H9 (cell line): ENCODE measurements around the gene CAPN12. TPM values are rescaled to one million over a fixed set of nuclear protein-coding genes. Genes with fewer than 3 reads are reported as not detected.

Source experiments
- DNase-seq: peaks from one replicate; pipeline ENCODE4 v3.0.0-alpha.2; 2017
- H2AFZ ChIP-seq: one replicate; pipeline ENCODE4 v1.6.1; 2013; ENCODE audit warnings: mild to moderate bottlenecking, low read length, control low read depth, moderate library complexity
- H2AK5ac ChIP-seq: 2 replicates; pipeline ENCODE4 v1.6.1; 2013; ENCODE audit warnings: low read length, control low read depth, mixed read lengths; ENCODE audit not compliant: insufficient read length
- H2BK120ac ChIP-seq: one replicate; pipeline ENCODE4 v1.6.1; 2013; ENCODE audit warnings: low read depth, mild to moderate bottlenecking, low read length, control low read depth, inconsistent platforms; ENCODE audit not compliant: poor library complexity, severe bottlenecking
- H2BK12ac ChIP-seq: 2 replicates; pipeline ENCODE4 v1.6.1; 2013; ENCODE audit warnings: low read length, control low read depth, mixed read lengths, low read depth; ENCODE audit not compliant: insufficient read length
- H2BK15ac ChIP-seq: 2 replicates; pipeline ENCODE4 v1.6.1; 2013; ENCODE audit warnings: low read depth, low read length, control low read depth
- H2BK20ac ChIP-seq: one replicate; pipeline ENCODE4 v1.6.1; 2013; ENCODE audit warnings: low read depth, mild to moderate bottlenecking, low read length, control low read depth, inconsistent platforms; ENCODE audit not compliant: poor library complexity, severe bottlenecking
- H2BK5ac ChIP-seq: 2 replicates; pipeline ENCODE4 v1.6.1; 2013; ENCODE audit warnings: low read length, control low read depth, mixed read lengths; ENCODE audit not compliant: insufficient read length
- H3K14ac ChIP-seq: 2 replicates; pipeline ENCODE4 v1.6.1; 2013; ENCODE audit warnings: low read length, control low read depth; ENCODE audit not compliant: insufficient read depth
- H3K18ac ChIP-seq: 2 replicates; pipeline ENCODE4 v1.6.1; 2013; ENCODE audit warnings: low read depth, mild to moderate bottlenecking, mixed read lengths, low read length, control low read depth; ENCODE audit not compliant: insufficient read length
- H3K23ac ChIP-seq: 2 replicates; pipeline ENCODE4 v1.6.1; 2013; ENCODE audit warnings: low read length, control low read depth, mixed read lengths, low read depth; ENCODE audit not compliant: insufficient read length
- H3K23me2 ChIP-seq: 2 replicates; pipeline ENCODE4 v1.6.1; 2013; ENCODE audit warnings: low read depth, mild to moderate bottlenecking, mixed read lengths, low read length, control low read depth; ENCODE audit not compliant: insufficient read length, poor library complexity, severe bottlenecking
- H3K27ac ChIP-seq: 2 replicates; pipeline ENCODE4 v1.5.1; 2013; ENCODE audit warnings: low read length, control low read depth, mixed read lengths, low read depth; ENCODE audit not compliant: insufficient read length
- H3K27me3 ChIP-seq: 2 replicates; pipeline ENCODE4 v1.6.1; 2013; ENCODE audit warnings: low read length, control low read depth, inconsistent platforms; ENCODE audit not compliant: insufficient read depth
- H3K4ac ChIP-seq: 2 replicates; pipeline ENCODE4 v1.6.1; 2013; ENCODE audit warnings: low read depth, mild to moderate bottlenecking, control low read depth, inconsistent platforms, low read length, moderate library complexity
- H3K4me1 ChIP-seq: 2 replicates; pipeline ENCODE4 v1.6.1; 2013; ENCODE audit warnings: low read length, control low read depth, inconsistent platforms; ENCODE audit not compliant: insufficient read depth
- H3K4me2 ChIP-seq: 2 replicates; pipeline ENCODE4 v1.6.1; 2013; ENCODE audit warnings: low read length, control low read depth, mixed read lengths; ENCODE audit not compliant: insufficient read length, insufficient read depth
- H3K56ac ChIP-seq: 2 replicates; pipeline ENCODE4 v1.6.1; 2013; ENCODE audit warnings: low read depth, mild to moderate bottlenecking, mixed read lengths, low read length, control low read depth; ENCODE audit not compliant: insufficient read length
- H3K79me1 ChIP-seq: 2 replicates; pipeline ENCODE4 v1.6.1; 2013; ENCODE audit warnings: low read depth, mild to moderate bottlenecking, moderate library complexity, low read length, control low read depth, inconsistent platforms; ENCODE audit not compliant: insufficient read depth, poor library complexity, severe bottlenecking
- H3K79me2 ChIP-seq: 2 replicates; pipeline ENCODE4 v1.6.1; 2013; ENCODE audit warnings: low read length, control low read depth, inconsistent platforms; ENCODE audit not compliant: insufficient read depth
- H3K9ac ChIP-seq: 2 replicates; pipeline ENCODE4 v1.6.1; 2013; ENCODE audit warnings: low read length, control low read depth, mixed read lengths; ENCODE audit not compliant: insufficient read length; ENCODE audit errors: extremely low read depth
- H3K9me3 ChIP-seq: one replicate; pipeline ENCODE4 v1.6.1; 2013; ENCODE audit warnings: low read depth, low read length, inconsistent platforms; ENCODE audit not compliant: control insufficient read depth
- H3T11ph ChIP-seq: one replicate; pipeline ENCODE4 v1.6.1; 2013; ENCODE audit warnings: mild to moderate bottlenecking, low read length, control low read depth, inconsistent platforms
- H4K20me1 ChIP-seq: one replicate; pipeline ENCODE4 v1.6.1; 2013; ENCODE audit not compliant: control insufficient read depth, insufficient read length, insufficient read depth
- H4K5ac ChIP-seq: 2 replicates; pipeline ENCODE4 v1.6.1; 2013; ENCODE audit warnings: low read depth, mild to moderate bottlenecking, mixed read lengths, low read length, control low read depth; ENCODE audit not compliant: insufficient read length
- H4K8ac ChIP-seq: replicated peaks from 2 replicates; pipeline ENCODE4 v1.6.1; 2013; ENCODE audit warnings: low read length, control low read depth, mixed read lengths, low read depth; ENCODE audit not compliant: insufficient read length
- H4K91ac ChIP-seq: 2 replicates; pipeline ENCODE4 v1.6.1; 2013; ENCODE audit warnings: low read depth, mild to moderate bottlenecking, moderate library complexity, mixed read lengths, low read length, control low read depth; ENCODE audit not compliant: insufficient read length
- H3K27ac Mint-ChIP-seq, 3 experiments: 2 replicates in 2 of 3; 3 replicates in 1 of 3; pipeline ENCODE4 v1.8.0; 2020 to 2021; ENCODE audit warnings: mixed read lengths in 3 of 3, mild to moderate bottlenecking in 1 of 3, moderate library complexity in 1 of 3
- H3K27me3 Mint-ChIP-seq: 2 replicates; pipeline ENCODE4 v1.8.0; 2021; ENCODE audit warnings: low read depth, mild to moderate bottlenecking, moderate library complexity, mixed read lengths
- H3K36me3 Mint-ChIP-seq, 3 experiments: 2 replicates in 2 of 3; 3 replicates in 1 of 3; pipeline ENCODE4 v1.8.0; 2020 to 2021; ENCODE audit warnings: low read depth in 3 of 3, mixed read lengths in 3 of 3; ENCODE audit not compliant: insufficient read depth in 1 of 3
- H3K4me1 Mint-ChIP-seq, 2 experiments: 2 replicates each; pipeline ENCODE4 v1.8.0; 2020; ENCODE audit warnings: mixed read lengths in 2 of 2
- H3K4me3 Mint-ChIP-seq, 2 experiments: 2 replicates in 1 of 2; 3 replicates in 1 of 2; pipeline ENCODE4 v1.8.0; 2020 to 2021; ENCODE audit warnings: mild to moderate bottlenecking in 2 of 2, mixed read lengths in 2 of 2, moderate library complexity in 1 of 2
- H3K9me3 Mint-ChIP-seq, 2 experiments: 2 replicates in 1 of 2; 3 replicates in 1 of 2; pipeline ENCODE4 v1.8.0; 2020; ENCODE audit warnings: mild to moderate bottlenecking in 2 of 2, mixed read lengths in 2 of 2, moderate library complexity in 1 of 2
- CTCF ChIP-seq: fragments of 200-600 bp; sonication (generic); conservative IDR thresholded peaks from 3 replicates; pipeline ENCODE4 v1.8.0; 2021; ENCODE audit warnings: antibody characterized with exemption, mild to moderate bottlenecking
- WGBS: extraction: QIAGEN DNeasy Blood & Tissue Kit; methylation state at CpG from one replicate; pipeline ENCODE4 v1.1.7; 2013; ENCODE audit warnings: missing lambda C conversion rate, low lambda C conversion rate, mixed read lengths; ENCODE audit not compliant: insufficient read length; ENCODE audit errors: extremely low coverage; 5-methylcytosine and 5-hydroxymethylcytosine counted together
- total RNA-seq: library from RNA; stranded (reverse); gene quantifications from 2 replicates; pipeline ENCODE4 v1.2.1, GENCODE V29; 2021

CAPN12 gene
- total RNA-seq, 1 experiment from 2014 or later = 10.5 TPM

GRCh38 chr19:38701455-38702063, 42.7 kb downstream of the CAPN12 start:
- no peak overlapping the region for H2BK12ac ChIP-seq
- H3K23me2 ChIP-seq = no peaks in the 10 kb centered on the region
- H2BK120ac ChIP-seq = no peak overlapping the region
- no peak for DNase-seq
- H3K27ac ChIP-seq = no peak overlapping the region
- no peak overlapping the region for H3K4ac ChIP-seq
- H2BK20ac ChIP-seq = no peak overlapping the region
- Mint-ChIP-seq H3K4me3 (no peak overlapping the region), H3K4me1 (peaks cover 23% of the 10 kb centered on the region in 2 experiments), H3K27ac (no peak overlapping the region), H3K9me3 (no peaks in the 10 kb centered on the region; a peak in 1 of 5 replicates), H3K36me3 (peaks cover 25 to 70% (median 54%) of the 10 kb centered on the region in 3 experiments; a peak in 6 of 7 replicates), H3K27me3 (no peaks in the 10 kb centered on the region; the same call in 1 of the 2 replicates)
- H3K9me3 ChIP-seq = no peaks in the 10 kb centered on the region
- no peak overlapping the region for H3T11ph ChIP-seq
- no peak overlapping the region for H3K14ac ChIP-seq
- no peak overlapping the region for H2AFZ ChIP-seq
- H2BK5ac ChIP-seq = no peak overlapping the region
- no peak overlapping the region for H4K8ac ChIP-seq
- no peak overlapping the region for H4K5ac ChIP-seq
- H3K79me2 ChIP-seq = peaks cover 5% of the 10 kb centered on the region; the same call in 1 of the 2 replicates
- H2AK5ac ChIP-seq = no peak overlapping the region
- no peak overlapping the region for H3K9ac ChIP-seq
- H2BK15ac ChIP-seq = no peak overlapping the region
- H4K20me1 ChIP-seq = no peaks in the 10 kb centered on the region
- H3K4me2 ChIP-seq = no peak overlapping the region
- H3K27me3 ChIP-seq = no peaks in the 10 kb centered on the region
- no peak overlapping the region for H3K56ac ChIP-seq
- H3K4me1 ChIP-seq = no peaks in the 10 kb centered on the region; the same call in 1 of the 2 replicates
- H4K91ac ChIP-seq = no peak overlapping the region
- H3K23ac ChIP-seq = no peak overlapping the region
- TF ChIP-seq CTCF = no peak
- no peaks in the 10 kb centered on the region for H3K79me1 ChIP-seq
- WGBS = no CpG with 5 or more reads among the region's 11 CpGs
- no peak overlapping the region for H3K18ac ChIP-seq
